Left ventricle myocardium superior (tissue), 1 donor: ENCODE measurements around the gene GPR3. TPM values are rescaled to one million over a fixed set of nuclear protein-coding genes. Genes with fewer than 3 reads are reported as not detected.
"Not testable (repeated sequence)": the region's sequence is repeated elsewhere in the genome, so short reads cannot be mapped to it uniquely, and the experiment has no call there.

Source experiments
- ATAC-seq: fragments of 200-7000 bp; cut with Tn5 transposase; one replicate; pipeline ENCODE4 v1.9.1; 2020; ENCODE audit warnings: mild to moderate bottlenecking, moderate library complexity
- DNase-seq: peaks from one replicate; pipeline ENCODE4 v3.0.0-alpha.2; 2020
- intact Hi-C: fragments of 100-400 bp; cut with micrococcal nuclease; formaldehyde crosslinking; loops from one replicate; pipeline ENCODE4 v1.11.0; 2022
- total RNA-seq: library from RNA; stranded (reverse); fragmentation: NEBNext Ultra II Directional; extraction: Animal tissue kit (Norgen Biotek cat#: 25700); gene quantifications from one replicate; pipeline ENCODE4 v1.2.1, GENCODE V29; 2021
- donor health status: DM: no; HTN: yes; CAD: no; lungs with severe emphysema.

The GPR3 gene
- total RNA-seq, 1 donor from 2014 or later, result 0.12 TPM

GRCh38 chr1:27394925-27395324, 2.5 kb downstream of the GPR3 start:
- DNase-seq, result no peak
- no peak for ATAC-seq
- intact Hi-C loops, result loop anchor here (5.0 kb wide), 1 partner anchor 93 kb away; no protein-coding TSS in a partner anchor

- intact Hi-C loops, result loop anchor here (5.0 kb wide), 1 partner anchor 93 kb away; no protein-coding TSS in a partner anchor
- ATAC-seq, result peak; percentile 18
- peak; percentile 82 for DNase-seq
These were observed 3.2 kb downstream of the GPR3 start for GRCh38 chr1:27395441-27396195.

- ATAC-seq, result no peak
- DNase-seq, result no peak
- intact Hi-C loops, result loop anchor here (5.0 kb wide), 1 partner anchor 95 kb away; no protein-coding TSS in a partner anchor
These were observed 4.7 kb downstream of the GPR3 start for GRCh38 chr1:27397110-27397509.

- DNase-seq, result no peak
These were observed 5.3 kb downstream of the GPR3 start for GRCh38 chr1:27397749-27398148.

GRCh38 chr1:27398405-27399149, 6.2 kb downstream of the GPR3 start:
- intact Hi-C loops, result loop anchor here (5.0 kb wide), 1 partner anchor 96 kb away; no protein-coding TSS in a partner anchor
- DNase-seq, result no peak
- no peak for ATAC-seq

More at GRCh38 chr1:27397749-27398148, 5.3 kb downstream of the GPR3 start:
- intact Hi-C loops, result loop anchor here (5.0 kb wide), 1 partner anchor 95 kb away; no protein-coding TSS in a partner anchor
- no peak for ATAC-seq

- ATAC-seq (no peak), DNase-seq (no peak)
- intact Hi-C loops, result loop anchor here (5.0 kb wide), 1 partner anchor 97 kb away; no protein-coding TSS in a partner anchor
These were observed 7.0 kb downstream of the GPR3 start for GRCh38 chr1:27399251-27400025.

- no peak for ATAC-seq
- no peak for DNase-seq
- intact Hi-C loops, result no loop called here
These were observed 7.9 kb downstream of the GPR3 start for GRCh38 chr1:27400082-27400962.

- ATAC-seq (no peak), DNase-seq (no peak)
- intact Hi-C loops, result no loop called here
These were observed 8.5 kb downstream of the GPR3 start for GRCh38 chr1:27400963-27401341.

GRCh38 chr1:27402349-27402754, 9.9 kb downstream of the GPR3 start:
- intact Hi-C loops, result no loop called here
- ATAC-seq (peak; percentile 52), DNase-seq (peak; percentile 83)

GRCh38 chr1:27403065-27403726, 10.8 kb downstream of the GPR3 start:
- peak; percentile 59 for ATAC-seq
- peak; percentile 83 for DNase-seq
- intact Hi-C loops, result no loop called here

- no peak for ATAC-seq
- no peak for DNase-seq
- intact Hi-C loops, result no loop called here
These were observed 11.5 kb downstream of the GPR3 start for GRCh38 chr1:27403931-27404330.

- DNase-seq, result peak; percentile 70
- intact Hi-C loops, result no loop called here
- peak; percentile 32 for ATAC-seq
These were observed 12.7 kb downstream of the GPR3 start for GRCh38 chr1:27405074-27405473.

GRCh38 chr1:27405598-27406361, 13.4 kb downstream of the GPR3 start:
- intact Hi-C loops, DNase-seq: not testable (repeated sequence)
- peak; percentile 4 for ATAC-seq

GRCh38 chr1:27406362-27406680, 13.9 kb downstream of the GPR3 start:
- intact Hi-C loops, result no loop called here
- DNase-seq (no peak), ATAC-seq (no peak)

- ATAC-seq, DNase-seq, intact Hi-C loops: not testable (repeated sequence)
These were observed 14.4 kb downstream of the GPR3 start for GRCh38 chr1:27406791-27407190.

GRCh38 chr1:27408151-27408550, 15.7 kb downstream of the GPR3 start:
- intact Hi-C loops, result no loop called here
- DNase-seq (no peak), ATAC-seq (no peak)

- intact Hi-C loops, result no loop called here
- no peak for DNase-seq
- ATAC-seq, result no peak
These were observed 17.2 kb downstream of the GPR3 start for GRCh38 chr1:27409669-27410068.
